ENCODE measurements around the gene NLRP14.

NLRP14 gene

GRCh38 chr11:7046474-7047175 lies 26.3 kb downstream of the NLRP14 start:
- in situ Hi-C loops (cut with HindIII; ENCODE audit: low sequenced_read_pairs), result no loop called here

- in situ Hi-C loops (cut with HindIII; ENCODE audit: low sequenced_read_pairs), result loop anchor here (25.0 kb wide), 1 partner anchor 262 kb away; no protein-coding TSS in a partner anchor
Measured at GRCh38 chr11:7050191-7050590, 29.9 kb downstream of the NLRP14 start.

- in situ Hi-C loops (cut with HindIII; ENCODE audit: low sequenced_read_pairs), result loop anchor here (25.0 kb wide), 1 partner anchor 255 kb away; no protein-coding TSS in a partner anchor
Measured at GRCh38 chr11:7056828-7057513, 36.7 kb downstream of the NLRP14 start.

GRCh38 chr11:7057641-7058040 lies 37.4 kb downstream of the NLRP14 start:
- in situ Hi-C loops (cut with HindIII; ENCODE audit: low sequenced_read_pairs), result loop anchor here (25.0 kb wide), 1 partner anchor 255 kb away; no protein-coding TSS in a partner anchor

GRCh38 chr11:7060868-7061267 lies 40.6 kb downstream of the NLRP14 start:
- in situ Hi-C loops (cut with HindIII; ENCODE audit: low sequenced_read_pairs), result loop anchor here (25.0 kb wide), 1 partner anchor 251 kb away; no protein-coding TSS in a partner anchor

- in situ Hi-C loops (cut with HindIII; ENCODE audit: low sequenced_read_pairs), result loop anchor here (25.0 kb wide), 1 partner anchor 250 kb away; no protein-coding TSS in a partner anchor
Measured at GRCh38 chr11:7062534-7062933, 42.3 kb downstream of the NLRP14 start.

GRCh38 chr11:7072401-7073028 lies 52.2 kb downstream of the NLRP14 start:
- in situ Hi-C loops (cut with HindIII; ENCODE audit: low sequenced_read_pairs), result loop anchor here (25.0 kb wide), 1 partner anchor 240 kb away; no protein-coding TSS in a partner anchor

GRCh38 chr11:7077101-7077500 lies 56.8 kb downstream of the NLRP14 start:
- in situ Hi-C loops (cut with HindIII; ENCODE audit: low sequenced_read_pairs), result no loop called here

- in situ Hi-C loops (cut with HindIII; ENCODE audit: low sequenced_read_pairs), result no loop called here
Measured at GRCh38 chr11:7079545-7080135, 59.4 kb downstream of the NLRP14 start.

GRCh38 chr11:7080900-7081299 lies 60.6 kb downstream of the NLRP14 start:
- in situ Hi-C loops (cut with HindIII; ENCODE audit: low sequenced_read_pairs), result no loop called here

- in situ Hi-C loops (cut with HindIII; ENCODE audit: low sequenced_read_pairs), result no loop called here
Measured at GRCh38 chr11:7081441-7081840, 61.2 kb downstream of the NLRP14 start.

GRCh38 chr11:7088921-7089320 lies 68.6 kb downstream of the NLRP14 start, which contains the start of gene RBMXL2:
TSS of gene RBMXL2 (plus strand) at chr11:7088998. CDS start at chr11:7089121, 123 bp downstream.
- in situ Hi-C loops (cut with HindIII; ENCODE audit: low sequenced_read_pairs), result no loop called here

GRCh38 chr11:7089328-7090251 lies 69.3 kb downstream of the NLRP14 start:
- in situ Hi-C loops (cut with HindIII; ENCODE audit: low sequenced_read_pairs), result no loop called here

GRCh38 chr11:7098235-7098832 lies 78.1 kb downstream of the NLRP14 start:
- in situ Hi-C loops (cut with HindIII; ENCODE audit: low sequenced_read_pairs), result no loop called here

GRCh38 chr11:7115780-7116179 lies 95.5 kb downstream of the NLRP14 start:
- in situ Hi-C loops (cut with HindIII; ENCODE audit: low sequenced_read_pairs), result no loop called here

GRCh38 chr11:7116370-7116769 lies 96.1 kb downstream of the NLRP14 start:
- in situ Hi-C loops (cut with HindIII; ENCODE audit: low sequenced_read_pairs), result no loop called here

Data from DLD1 (cell line).